ENCODE results near the gene VCX3B.

- TF ChIP-seq CTCF (IDR thresholded peaks at IDR 0.05) (no peak), ZFX (IDR thresholded peaks at IDR 0.05; ENCODE audit: borderline replicate concordance) (no peak)
Measured at GRCh38 chrX:8484360-8484949, 19.8 kb downstream of the VCX3B start.

Data from 22Rv1 (cell line).